SK-N-MC (cell line): ENCODE data around the gene PHOSPHO1.

ENCODE experiments used
- EZH2 ChIP-seq: fragments of 200-600 bp; sonication (generic); IDR thresholded peaks from one replicate; pipeline ENCODE4 v1.6.1; 2017; ENCODE audit warnings: antibody characterized with exemption
- FOXP2 ChIP-seq: optimal IDR thresholded peaks from 2 replicates; pipeline ENCODE3; 2011; ENCODE audit warnings: mild to moderate bottlenecking, moderate library complexity; ENCODE audit not compliant: insufficient read depth; ENCODE audit errors: extremely low read length, control extremely low read depth
- POLR2AphosphoS5 ChIP-seq: IDR thresholded peaks from 2 replicates; pipeline ENCODE4 v1.6.1; 2012; ENCODE audit warnings: mild to moderate bottlenecking, low read depth, low read length, borderline replicate concordance

- TF ChIP-seq EZH2: no peak
- no peak for TF ChIP-seq POLR2AphosphoS5
- TF ChIP-seq FOXP2: no peak
Observed at GRCh38 chr17:49216953-49217650, 13.5 kb downstream of the PHOSPHO1 start.
